ENCODE results near the gene SUSD6. TPM values are rescaled to one million over a fixed set of nuclear protein-coding genes. Genes with fewer than 3 reads are reported as not detected.

SUSD6 gene
- total and polyA plus RNA-seq, 9 of the 15 experiments (the other 6 are each of a cell fraction or from before 2014, with no cell fraction given) = 2.9 to 20.7 (median 5.6) TPM

DNA sequence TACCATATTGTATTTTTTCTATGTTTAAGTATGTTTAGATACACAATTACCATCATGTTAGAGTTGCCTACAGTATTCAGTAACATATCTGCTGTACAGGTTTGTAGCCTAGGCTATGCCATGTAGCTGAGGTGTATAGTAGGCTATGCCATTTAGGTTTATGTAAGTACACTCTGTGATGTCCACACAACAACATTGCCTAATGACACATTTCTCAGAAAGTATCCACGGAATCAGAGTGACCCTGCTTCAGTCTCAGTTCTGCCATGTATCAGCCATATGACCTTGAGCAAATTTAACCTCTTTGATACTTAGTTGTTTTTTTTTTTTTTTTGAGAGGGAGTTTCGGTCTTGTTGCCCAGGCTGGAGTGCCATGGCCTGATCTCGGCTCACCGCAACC, 12.7 kb downstream of the SUSD6 start:
- Histone ChIP-seq H3K9ac (ENCODE audit: insufficient read depth in 1 of 2, low read depth in 2 of 2, low read length in 2 of 2) (no peak overlapping the region), H3K27me3 (ENCODE audit: control insufficient read depth in 2 of 2, insufficient read depth in 2 of 2, low read length in 2 of 2) (no peaks in the 10 kb centered on the region), H3K4me1 (replicated peaks in 1 of 2; ENCODE audit: control insufficient read depth in 2 of 2, insufficient read depth in 2 of 2, low read length in 2 of 2) (peaks cover 13 to 79% of the 10 kb centered on the region in 2 experiments), H3K79me2 (ENCODE audit: control insufficient read depth, insufficient read depth, low read length) (peaks cover 98% of the 10 kb centered on the region), H3K9me1 (ENCODE audit: control insufficient read depth, insufficient read depth, low read length) (no peaks in the 10 kb centered on the region), H4K20me1 (replicated peaks; ENCODE audit: control insufficient read depth, insufficient read depth, low read length) (no peaks in the 10 kb centered on the region), H3K4me3 (no peak overlapping the region), H3K9me3 (replicated peaks; ENCODE audit: control insufficient read depth, insufficient read depth, low read depth, low read length) (no peaks in the 10 kb centered on the region), H2AFZ (ENCODE audit: low read depth, low read length) (no peak overlapping the region), H3K27ac (ENCODE audit: extremely low read depth, low read depth, low read length) (peak overlapping the region; percentile 5; the same call in 1 of the 3 replicates), H3K4me2 (ENCODE audit: insufficient read depth, low read length) (no peak overlapping the region; the same call in 1 of the 2 replicates), H3K36me3 (ENCODE audit: control insufficient read depth, insufficient read depth, low read length) (peaks cover 8% of the 10 kb centered on the region; the same call in 2 of the 3 replicates)
- ChIA-PET CTCF (ENCODE audit: low intra/inter-chr PET ratio) (no interaction called here), POLR2A (interaction anchor here (1.4 kb wide), 1 partner anchor 11 kb away, joined by 3 read pairs; no protein-coding TSS in a partner anchor)
- DNase-seq (ENCODE audit: extremely low read depth in 1 of 4, low spot score in 3 of 4) (no peak), FAIRE-seq (no peak), ATAC-seq (no peak)
- intact Hi-C loops (cut with micrococcal nuclease) = no loop called here
- BruUV-seq (replicated peaks) = no TSS peak
- in situ Hi-C loops (cut with MboI) = no loop called here
- WGBS (ENCODE audit: insufficient coverage, low coverage, missing lambda C conversion rate) = 86% methylated on average over 4 of the region's 4 CpGs
- no peak for TF ChIP-seq HDAC3 (IDR thresholded peaks at IDR 0.05; ENCODE audit: borderline replicate concordance, partially characterized antibody)
- TF ChIP-seq, protein P1, sequence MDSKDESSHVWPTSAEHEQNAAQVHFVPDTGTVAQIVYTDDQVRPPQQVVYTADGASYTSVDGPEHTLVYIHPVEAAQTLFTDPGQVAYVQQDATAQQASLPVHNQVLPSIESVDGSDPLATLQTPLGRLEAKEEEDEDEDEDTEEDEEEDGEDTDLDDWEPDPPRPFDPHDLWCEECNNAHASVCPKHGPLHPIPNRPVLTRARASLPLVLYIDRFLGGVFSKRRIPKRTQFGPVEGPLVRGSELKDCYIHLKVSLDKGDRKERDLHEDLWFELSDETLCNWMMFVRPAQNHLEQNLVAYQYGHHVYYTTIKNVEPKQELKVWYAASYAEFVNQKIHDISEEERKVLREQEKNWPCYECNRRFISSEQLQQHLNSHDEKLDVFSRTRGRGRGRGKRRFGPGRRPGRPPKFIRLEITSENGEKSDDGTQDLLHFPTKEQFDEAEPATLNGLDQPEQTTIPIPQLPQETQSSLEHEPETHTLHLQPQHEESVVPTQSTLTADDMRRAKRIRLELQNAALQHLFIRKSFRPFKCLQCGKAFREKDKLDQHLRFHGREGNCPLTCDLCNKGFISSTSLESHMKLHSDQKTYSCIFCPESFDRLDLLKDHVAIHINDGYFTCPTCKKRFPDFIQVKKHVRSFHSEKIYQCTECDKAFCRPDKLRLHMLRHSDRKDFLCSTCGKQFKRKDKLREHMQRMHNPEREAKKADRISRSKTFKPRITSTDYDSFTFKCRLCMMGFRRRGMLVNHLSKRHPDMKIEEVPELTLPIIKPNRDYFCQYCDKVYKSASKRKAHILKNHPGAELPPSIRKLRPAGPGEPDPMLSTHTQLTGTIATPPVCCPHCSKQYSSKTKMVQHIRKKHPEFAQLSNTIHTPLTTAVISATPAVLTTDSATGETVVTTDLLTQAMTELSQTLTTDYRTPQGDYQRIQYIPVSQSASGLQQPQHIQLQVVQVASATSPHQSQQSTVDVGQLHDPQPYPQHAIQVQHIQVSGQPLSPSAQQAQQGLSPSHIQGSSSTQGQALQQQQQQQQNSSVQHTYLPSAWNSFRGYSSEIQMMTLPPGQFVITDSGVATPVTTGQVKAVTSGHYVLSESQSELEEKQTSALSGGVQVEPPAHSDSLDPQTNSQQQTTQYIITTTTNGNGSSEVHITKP (IDR thresholded peaks at IDR 0.05; ENCODE audit: partially characterized antibody) = no peak
- TF ChIP-seq, protein P2, sequence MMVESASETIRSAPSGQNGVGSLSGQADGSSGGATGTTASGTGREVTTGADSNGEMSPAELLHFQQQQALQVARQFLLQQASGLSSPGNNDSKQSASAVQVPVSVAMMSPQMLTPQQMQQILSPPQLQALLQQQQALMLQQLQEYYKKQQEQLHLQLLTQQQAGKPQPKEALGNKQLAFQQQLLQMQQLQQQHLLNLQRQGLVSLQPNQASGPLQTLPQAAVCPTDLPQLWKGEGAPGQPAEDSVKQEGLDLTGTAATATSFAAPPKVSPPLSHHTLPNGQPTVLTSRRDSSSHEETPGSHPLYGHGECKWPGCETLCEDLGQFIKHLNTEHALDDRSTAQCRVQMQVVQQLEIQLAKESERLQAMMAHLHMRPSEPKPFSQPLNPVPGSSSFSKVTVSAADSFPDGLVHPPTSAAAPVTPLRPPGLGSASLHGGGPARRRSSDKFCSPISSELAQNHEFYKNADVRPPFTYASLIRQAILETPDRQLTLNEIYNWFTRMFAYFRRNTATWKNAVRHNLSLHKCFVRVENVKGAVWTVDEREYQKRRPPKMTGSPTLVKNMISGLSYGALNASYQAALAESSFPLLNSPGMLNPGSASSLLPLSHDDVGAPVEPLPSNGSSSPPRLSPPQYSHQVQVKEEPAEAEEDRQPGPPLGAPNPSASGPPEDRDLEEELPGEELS (CRISPR knock-in tag; IDR thresholded peaks at IDR 0.05; ENCODE audit: borderline replicate concordance) = no peak
- TF ChIP-seq, protein P3, sequence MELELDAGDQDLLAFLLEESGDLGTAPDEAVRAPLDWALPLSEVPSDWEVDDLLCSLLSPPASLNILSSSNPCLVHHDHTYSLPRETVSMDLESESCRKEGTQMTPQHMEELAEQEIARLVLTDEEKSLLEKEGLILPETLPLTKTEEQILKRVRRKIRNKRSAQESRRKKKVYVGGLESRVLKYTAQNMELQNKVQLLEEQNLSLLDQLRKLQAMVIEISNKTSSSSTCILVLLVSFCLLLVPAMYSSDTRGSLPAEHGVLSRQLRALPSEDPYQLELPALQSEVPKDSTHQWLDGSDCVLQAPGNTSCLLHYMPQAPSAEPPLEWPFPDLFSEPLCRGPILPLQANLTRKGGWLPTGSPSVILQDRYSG (tag; conservative IDR thresholded peaks at IDR 0.05; ENCODE audit: low read depth) = no peak
- TF ChIP-seq, protein P4, sequence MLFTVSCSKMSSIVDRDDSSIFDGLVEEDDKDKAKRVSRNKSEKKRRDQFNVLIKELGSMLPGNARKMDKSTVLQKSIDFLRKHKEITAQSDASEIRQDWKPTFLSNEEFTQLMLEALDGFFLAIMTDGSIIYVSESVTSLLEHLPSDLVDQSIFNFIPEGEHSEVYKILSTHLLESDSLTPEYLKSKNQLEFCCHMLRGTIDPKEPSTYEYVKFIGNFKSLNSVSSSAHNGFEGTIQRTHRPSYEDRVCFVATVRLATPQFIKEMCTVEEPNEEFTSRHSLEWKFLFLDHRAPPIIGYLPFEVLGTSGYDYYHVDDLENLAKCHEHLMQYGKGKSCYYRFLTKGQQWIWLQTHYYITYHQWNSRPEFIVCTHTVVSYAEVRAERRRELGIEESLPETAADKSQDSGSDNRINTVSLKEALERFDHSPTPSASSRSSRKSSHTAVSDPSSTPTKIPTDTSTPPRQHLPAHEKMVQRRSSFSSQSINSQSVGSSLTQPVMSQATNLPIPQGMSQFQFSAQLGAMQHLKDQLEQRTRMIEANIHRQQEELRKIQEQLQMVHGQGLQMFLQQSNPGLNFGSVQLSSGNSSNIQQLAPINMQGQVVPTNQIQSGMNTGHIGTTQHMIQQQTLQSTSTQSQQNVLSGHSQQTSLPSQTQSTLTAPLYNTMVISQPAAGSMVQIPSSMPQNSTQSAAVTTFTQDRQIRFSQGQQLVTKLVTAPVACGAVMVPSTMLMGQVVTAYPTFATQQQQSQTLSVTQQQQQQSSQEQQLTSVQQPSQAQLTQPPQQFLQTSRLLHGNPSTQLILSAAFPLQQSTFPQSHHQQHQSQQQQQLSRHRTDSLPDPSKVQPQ (CRISPR knock-in tag; IDR thresholded peaks at IDR 0.05; ENCODE audit: borderline replicate concordance) = no peak
- TF ChIP-seq, protein P5, sequence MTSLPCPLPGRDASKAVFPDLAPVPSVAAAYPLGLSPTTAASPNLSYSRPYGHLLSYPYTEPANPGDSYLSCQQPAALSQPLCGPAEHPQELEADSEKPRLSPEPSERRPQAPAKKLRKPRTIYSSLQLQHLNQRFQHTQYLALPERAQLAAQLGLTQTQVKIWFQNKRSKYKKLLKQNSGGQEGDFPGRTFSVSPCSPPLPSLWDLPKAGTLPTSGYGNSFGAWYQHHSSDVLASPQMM (CRISPR knock-in tag; IDR thresholded peaks at IDR 0.05) = no peak
- TF ChIP-seq U2AF1 (optimal IDR thresholded peaks at IDR 0.05; ENCODE audit: low read depth, low read length) = no peak
- TF ChIP-seq, protein P6, sequence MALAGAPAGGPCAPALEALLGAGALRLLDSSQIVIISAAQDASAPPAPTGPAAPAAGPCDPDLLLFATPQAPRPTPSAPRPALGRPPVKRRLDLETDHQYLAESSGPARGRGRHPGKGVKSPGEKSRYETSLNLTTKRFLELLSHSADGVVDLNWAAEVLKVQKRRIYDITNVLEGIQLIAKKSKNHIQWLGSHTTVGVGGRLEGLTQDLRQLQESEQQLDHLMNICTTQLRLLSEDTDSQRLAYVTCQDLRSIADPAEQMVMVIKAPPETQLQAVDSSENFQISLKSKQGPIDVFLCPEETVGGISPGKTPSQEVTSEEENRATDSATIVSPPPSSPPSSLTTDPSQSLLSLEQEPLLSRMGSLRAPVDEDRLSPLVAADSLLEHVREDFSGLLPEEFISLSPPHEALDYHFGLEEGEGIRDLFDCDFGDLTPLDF (CRISPR knock-in tag; IDR thresholded peaks at IDR 0.05) = no peak
- no peak for TF ChIP-seq XRCC5 (IDR thresholded peaks at IDR 0.05; ENCODE audit: low read depth, low read length)
